Fibroblast of peridontal ligament (primary cell): ENCODE results near the gene ZMIZ1.
A peak's percentile ranks its signal among the peaks of the same experiment; 100 is the strongest.

Experiments used
- DNase-seq: peaks from one replicate; pipeline ENCODE4 v3.0.0-alpha.2; 2010; ENCODE audit errors: extremely low read depth

Gene ZMIZ1

DNA sequence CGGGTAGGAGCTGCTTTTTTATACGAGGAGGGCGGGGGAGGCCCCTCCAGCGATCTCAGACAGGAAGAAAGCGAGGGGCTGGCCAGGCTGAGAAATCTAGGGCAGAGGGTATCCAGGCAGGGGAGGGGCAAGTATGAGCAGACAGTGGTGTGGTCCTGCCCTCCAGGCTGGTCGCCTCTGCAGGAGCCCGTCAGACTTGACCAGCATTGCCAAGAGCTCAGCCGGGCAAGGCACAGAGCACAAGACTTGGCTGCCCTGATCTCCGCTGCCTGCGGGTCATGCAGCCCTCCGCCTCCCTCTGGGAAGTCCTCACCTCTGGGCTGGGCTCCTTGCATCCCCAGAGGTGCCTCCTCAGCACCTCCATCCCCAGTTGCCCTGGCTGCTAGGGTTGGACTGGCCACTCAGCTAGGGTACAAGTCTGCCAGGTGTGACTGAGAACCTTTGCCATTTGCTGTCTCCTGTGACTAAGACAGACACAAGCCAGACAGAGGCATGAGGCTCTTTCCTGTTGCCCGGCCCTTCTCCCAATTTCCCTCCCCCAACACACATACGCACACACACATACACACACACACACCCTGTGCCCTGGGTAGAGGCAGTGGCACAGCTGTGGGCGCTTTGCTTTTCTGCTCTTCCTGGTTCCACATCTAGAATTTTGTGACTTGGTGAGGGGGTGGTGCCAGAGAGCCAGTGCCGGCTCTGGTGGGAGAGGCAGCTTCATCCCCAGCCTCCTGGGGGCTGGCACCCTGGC lies 219.4 kb downstream of the ZMIZ1 start:
- DNase-seq, result no peak

DNA sequence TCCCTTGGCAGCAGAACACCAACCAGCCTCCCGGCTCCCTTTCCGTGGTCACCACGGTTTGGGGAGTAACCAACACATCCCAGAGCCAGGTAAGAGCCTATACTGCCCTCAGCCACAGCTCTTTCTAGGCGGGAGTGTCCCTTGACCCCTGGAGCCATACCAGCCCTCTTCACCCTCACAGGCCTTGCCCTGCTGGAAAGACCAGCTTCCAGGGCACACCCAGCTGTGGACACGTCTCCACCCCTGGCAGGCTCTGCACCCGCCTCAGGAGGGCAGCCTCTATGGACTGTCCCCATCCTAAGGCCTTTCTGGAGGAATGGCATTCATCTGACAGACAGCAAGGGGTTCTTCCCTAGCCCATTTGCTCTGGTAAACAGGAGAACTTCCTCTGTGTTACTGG lies 221.0 kb downstream of the ZMIZ1 start:
- DNase-seq, result no peak

DNA sequence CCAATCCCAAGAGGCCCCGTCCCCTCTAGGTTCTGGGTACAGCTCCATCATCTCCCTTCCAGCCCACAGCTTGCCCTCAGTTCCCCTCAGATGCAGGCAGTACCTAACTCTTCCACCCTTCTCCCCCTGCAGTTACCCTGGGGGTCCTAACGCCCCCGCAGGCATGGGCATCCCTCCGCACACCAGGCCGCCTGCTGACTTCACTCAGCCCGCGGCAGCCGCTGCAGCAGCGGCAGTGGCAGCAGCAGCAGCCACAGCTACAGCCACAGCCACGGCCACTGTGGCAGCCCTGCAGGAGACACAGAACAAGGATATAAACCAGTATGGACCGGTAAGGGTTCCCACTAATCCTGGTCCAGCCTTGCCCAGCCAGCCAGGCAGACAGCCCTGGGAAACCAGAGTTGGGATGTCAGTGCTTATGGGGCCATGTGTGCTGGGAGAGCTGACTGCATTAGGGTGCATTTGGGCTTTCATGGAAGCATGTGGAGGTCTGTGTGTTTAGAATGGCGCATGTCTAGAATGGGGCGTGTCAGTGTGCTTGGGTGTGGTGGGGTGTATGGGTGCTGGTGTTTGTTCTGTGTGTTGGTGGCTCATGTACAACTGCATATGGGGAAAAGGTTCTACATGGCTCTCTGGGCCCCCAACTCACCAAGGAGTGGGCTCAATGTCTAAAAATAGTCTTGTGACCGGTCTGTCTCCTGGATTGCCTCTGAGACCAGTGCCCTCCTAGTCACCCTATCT lies 223.4 kb downstream of the ZMIZ1 start:
- DNase-seq, result no peak

DNA sequence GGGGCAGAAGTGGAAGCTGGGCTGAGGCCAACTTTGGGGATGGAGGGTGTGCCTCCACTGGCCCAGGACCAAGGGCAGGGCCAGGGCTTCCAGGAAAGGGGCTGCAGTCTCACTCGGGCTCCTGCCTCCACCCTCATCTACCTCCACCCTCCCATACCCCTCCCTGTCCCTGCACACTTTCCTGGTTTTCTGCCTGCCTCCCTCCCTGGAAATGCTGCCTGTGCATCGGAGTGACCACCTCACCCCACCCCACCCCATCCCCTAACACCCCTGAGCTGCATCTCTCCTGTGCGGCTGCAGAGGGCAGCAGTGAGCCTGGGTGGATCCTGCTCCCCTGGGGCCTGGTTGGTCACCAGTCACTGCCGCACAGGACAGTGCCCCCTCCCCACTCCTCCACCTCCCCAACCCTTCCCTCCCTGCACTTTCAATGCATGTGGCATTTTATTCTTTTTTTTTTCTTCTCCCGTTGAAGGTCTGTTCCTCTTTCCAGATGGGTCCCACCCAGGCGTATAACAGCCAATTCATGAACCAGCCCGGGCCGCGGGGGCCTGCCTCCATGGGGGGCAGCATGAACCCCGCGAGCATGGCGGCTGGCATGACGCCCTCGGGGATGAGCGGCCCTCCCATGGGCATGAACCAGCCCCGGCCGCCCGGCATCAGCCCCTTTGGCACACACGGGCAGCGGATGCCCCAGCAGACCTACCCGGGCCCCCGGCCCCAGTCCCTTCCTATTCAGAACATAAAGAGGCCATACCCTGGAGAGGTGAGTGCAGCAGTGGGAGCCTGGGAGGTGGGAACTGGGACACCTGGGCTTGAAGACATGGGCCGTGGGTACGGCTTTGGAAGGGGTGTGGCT lies 224.4 kb downstream of the ZMIZ1 start:
- DNase-seq, result no peak

DNA sequence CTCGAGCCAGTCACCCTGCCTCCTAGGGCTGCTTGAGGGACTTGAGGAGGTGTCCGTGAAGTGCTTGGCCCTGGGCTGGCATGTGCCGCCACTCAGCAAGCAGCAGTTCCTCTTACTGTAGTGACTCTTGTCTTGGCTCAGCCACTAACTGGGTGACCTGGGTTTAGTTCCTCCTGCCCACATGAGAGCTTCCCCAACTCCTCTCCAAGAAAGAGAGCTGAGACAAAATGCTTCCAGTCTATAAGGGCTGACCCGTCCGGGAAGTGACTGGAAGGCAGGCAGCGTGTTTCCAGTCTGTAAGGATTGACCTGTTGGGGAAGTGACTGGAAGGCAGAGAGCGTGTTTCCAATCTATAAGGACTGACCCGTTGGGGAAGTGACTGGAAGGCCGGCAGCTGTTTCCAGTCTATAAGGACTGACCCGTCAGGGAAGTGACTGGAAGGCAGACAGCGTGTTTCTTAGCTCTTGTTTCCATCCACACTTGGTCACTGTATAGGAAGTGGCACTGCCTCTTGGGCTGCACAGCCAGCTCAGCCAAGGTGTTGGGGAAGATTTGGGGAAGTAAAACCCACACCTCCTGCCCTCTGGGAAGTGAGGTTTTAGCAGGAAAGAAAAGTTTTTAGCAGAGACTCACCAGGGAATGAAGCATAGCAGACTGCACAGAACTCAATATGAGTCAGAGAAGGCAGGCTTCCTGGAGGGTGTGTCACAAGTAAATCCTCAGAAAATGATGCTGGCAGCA lies 225.2 kb downstream of the ZMIZ1 start:
- peak; percentile 51 for DNase-seq

DNA sequence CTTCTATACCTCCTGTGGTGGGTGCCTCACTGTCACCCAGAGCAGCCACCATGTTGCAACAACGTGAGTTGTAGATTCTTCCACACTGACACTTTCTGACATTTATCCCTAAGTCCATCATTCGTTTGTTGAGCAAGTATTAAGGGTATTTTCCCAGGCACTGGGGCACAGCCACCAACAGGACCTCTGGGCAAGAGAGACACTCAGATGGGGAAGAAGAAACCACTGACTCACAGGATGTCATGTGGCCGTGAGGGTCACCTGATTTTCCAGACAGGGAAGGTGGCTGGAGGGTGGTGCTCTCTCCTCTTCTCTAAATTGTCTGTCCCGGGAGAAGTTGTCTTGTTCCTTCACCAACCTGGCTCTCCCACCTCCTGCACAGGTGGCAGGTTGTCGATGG lies 226.8 kb downstream of the ZMIZ1 start:
- no peak for DNase-seq

DNA sequence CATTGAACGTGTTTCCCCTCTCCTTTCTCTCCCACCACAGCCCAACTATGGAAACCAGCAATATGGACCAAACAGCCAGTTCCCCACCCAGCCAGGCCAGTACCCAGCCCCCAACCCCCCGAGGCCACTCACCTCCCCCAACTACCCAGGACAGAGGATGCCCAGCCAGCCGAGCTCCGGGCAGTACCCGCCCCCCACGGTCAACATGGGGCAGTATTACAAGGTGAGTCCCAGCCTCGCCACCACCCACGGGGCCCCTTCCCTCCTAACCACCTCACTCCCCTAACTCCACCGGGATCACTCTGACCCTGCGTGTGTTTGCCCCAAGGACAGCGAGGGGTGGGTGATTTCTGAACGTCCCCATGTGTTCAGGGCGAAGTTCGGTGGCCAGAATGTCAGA lies 227.7 kb downstream of the ZMIZ1 start:
- no peak for DNase-seq

DNA sequence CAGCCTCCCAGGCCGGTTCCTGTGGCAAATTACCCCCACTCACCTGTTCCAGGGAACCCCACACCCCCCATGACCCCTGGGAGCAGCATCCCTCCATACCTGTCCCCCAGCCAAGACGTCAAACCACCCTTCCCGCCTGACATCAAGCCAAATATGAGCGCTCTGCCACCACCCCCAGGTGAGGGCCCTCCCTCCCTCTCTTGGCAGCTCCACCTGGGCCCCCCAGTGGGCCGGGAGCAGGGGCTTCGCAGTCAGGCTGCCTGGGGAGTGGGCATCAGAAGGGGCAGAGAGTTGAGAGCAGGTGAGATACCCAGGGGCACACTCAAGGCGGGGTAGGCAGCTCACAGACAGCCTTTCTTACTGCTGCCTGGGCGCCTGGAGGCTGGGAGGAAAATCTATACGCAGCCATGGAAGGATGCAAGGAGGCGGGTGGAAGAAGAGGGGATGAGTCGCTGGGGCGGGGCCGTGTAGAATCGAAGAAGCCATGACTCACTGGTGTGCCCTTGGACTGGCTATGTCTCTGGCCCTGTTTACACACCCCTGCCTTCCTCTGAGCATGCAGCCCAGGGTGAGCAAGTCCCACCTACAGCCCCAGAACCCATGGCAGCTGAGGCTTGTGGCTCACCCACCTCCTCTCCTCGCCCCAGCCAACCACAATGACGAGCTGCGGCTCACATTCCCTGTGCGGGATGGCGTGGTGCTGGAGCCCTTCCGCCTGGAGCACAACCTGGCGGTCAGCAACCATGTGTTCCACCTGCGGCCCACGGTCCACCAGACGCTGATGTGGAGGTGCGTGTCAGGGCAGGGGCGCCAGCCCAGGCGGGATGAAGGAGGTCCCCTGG lies 229.9 kb downstream of the ZMIZ1 start:
- DNase-seq, result peak; percentile 92

DNA sequence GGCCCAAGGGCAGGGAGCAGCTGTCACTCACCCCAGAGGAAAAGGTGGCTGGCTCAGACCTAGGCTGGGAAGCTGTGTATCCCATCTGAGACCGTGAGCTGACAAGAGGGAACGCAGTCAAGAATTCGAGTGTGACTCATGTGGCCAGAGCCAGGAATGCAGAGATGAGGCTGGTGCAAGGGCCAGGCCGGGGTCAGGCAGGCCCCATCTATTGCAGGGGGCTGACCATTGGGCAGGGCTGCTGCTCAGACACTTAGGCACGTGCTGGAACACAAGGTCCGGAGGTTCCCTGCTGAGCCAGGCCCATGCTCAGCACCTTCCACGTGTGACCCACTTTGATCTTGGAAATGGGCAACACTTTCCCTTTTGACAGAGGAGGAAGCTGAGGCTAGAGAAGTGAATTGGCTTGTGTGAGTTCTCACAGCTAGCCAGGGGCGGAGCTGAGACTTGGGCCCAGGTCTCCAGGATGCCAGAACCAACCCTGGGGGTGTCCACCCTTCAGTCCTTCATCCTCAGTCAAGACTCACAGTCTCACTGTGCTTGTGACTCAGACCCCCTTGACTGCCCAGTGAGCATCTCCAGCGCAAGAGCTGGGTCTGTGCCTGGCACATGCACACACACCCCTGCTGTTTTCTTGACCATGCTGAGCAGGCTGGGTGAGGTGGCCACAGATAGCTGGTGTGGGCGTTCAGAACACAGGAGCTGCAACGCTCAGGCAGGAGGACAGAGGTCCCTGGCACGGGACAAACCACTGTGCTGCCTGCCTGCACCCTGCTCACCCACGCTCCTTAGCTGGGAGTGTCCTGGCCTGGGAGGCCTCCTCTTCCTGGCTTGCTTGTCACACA lies 230.9 kb downstream of the ZMIZ1 start:
- peak; percentile 79 for DNase-seq

DNA sequence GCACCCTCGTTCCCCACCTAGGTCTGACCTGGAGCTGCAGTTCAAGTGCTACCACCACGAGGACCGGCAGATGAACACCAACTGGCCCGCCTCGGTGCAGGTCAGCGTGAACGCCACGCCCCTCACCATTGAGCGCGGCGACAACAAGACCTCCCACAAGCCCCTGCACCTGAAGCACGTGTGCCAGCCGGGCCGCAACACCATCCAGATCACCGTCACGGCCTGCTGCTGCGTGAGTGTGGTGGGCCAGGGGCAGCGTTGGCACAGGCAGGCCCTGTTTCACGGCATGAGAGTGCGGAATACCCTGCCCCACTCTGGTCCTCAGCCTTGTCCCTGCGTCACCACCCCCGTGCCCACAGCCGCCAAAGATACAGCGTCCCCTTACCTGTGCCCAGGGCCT lies 231.9 kb downstream of the ZMIZ1 start:
- DNase-seq, result no peak

DNA sequence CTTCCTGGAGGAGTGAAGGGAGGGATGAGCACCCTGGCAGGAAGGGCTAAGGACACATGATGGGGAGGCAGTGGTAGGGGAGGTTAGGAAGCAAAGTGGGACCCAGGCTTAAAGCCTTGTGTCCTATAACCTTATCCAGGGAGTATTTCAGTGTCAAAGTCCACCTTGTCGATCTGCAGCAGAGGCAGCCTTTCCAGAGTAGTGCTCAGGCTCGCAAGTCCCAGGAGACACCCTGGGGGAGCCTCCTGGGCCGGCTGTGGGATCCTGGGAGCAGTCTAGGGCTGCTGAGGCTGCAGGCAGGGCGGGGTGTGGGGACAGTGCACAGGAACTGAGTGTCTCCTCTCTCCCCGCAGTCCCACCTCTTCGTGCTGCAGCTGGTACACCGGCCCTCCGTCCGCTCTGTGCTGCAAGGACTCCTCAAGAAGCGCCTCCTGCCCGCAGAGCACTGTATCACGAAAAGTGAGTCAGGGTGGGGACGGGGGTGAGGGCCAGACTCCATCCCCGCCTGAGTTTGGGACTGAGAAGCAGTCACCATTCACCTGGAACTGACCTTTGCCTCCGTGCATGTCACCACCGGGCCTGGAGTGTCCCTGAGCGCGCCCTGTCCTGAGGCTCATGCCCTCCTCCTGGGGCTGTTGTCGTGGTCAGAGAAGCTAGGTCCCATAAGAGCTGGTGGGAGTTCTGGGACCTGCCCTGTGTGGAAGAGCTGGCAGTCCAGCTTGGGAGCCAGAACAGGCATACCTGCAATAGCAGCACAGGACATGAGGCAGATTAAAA lies 233.2 kb downstream of the ZMIZ1 start:
- no peak for DNase-seq

DNA sequence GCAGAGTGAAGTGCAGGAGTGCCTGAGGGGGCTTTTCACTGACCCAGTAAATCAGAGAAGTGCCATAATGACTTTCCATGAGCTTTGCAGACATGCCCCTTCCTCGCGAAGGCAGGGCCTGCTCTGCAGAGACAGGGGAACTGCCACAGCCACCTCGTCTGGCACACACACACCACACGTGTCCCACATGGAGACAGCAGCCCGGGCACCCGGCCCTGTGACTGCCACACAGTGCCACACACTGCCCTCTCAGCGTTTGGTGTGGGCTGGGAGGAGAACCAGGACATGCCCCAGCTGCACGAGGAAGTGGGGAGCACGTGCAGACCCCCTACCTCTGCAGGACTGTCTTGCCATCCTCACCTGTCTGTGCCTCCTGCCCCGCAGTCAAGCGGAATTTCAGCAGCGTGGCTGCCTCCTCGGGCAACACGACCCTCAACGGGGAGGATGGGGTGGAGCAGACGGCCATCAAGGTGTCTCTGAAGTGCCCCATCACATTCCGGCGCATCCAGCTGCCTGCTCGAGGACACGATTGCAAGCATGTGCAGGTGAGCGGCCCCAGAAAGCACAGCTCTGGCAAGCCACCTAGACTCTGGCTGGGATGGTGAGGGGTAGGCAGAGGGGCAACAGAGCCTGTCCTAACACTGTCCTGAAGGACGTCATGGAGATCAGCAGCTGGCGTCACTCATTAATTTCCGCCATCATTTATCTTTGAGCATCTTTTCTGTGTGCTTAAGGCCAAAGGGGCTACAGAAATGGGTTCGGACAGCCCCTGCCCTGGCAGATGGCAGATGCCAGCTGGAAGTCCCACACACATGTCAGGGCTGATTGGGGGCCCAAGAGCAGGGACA lies 235.1 kb downstream of the ZMIZ1 start:
- DNase-seq, result no peak

DNA sequence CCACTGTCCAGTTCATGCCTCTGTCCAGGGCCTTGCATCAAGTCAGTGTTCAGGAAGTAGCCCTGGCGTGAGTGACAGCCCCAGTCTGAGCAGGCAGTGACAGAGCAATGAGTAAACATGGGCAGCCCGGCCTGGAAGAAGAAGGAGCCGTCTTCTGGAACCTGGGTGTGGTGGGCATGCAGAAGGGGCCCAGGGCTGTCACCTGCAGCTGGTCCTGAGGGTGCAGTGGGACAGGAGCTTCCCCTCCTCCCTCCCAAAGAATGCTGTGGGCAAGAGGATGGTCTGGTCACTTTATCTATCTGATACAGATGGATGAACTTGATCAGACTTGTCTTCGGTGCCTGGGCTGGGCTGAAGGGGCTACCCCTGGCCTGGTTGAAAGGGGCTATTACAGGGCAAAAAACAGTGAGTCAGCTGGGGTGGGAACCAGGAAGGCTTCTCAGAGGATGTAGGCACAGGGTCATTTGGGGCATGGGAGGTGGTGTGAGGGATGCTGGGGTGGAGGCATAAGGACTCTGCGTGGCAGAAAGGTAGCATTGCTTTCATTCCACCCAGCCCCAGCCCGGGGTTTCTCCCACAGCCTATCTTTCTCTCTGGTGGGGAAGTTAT lies 235.8 kb downstream of the ZMIZ1 start:
- no peak for DNase-seq

DNA sequence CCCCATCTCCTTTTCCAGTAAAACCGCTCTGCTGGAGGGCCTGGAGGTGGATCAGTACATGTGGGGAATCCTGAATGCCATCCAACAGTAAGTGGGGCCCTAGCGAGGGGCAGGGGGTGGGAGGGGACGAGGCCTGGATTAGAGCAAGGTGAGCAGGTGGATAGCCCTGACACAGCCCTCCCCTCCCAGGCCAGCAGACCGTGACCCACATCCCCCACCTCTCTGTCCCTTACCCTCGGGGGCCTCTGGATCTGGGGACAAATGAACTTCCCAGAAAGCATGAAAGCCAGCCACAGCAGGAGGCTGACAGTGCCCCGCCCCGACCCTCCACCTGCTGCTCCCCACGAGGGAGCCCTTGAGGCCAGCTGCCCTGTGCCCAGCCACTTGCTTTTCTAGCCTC lies 236.7 kb downstream of the ZMIZ1 start:
- no peak for DNase-seq

DNA sequence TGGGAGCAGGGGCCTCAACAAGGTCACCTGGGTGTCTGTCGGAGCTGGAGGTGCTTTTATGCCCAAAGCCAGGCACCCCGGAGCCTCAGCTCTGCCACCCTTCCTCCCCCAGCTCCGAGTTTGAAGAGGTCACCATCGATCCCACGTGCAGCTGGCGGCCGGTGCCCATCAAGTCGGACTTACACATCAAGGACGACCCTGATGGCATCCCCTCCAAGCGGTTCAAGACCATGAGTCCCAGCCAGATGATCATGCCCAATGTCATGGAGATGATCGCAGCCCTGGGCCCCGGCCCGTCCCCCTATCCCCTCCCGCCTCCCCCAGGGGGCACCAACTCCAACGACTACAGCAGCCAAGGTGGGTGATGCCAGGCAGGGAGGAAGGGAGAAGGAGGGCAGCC lies 237.2 kb downstream of the ZMIZ1 start:
- DNase-seq, result no peak

DNA sequence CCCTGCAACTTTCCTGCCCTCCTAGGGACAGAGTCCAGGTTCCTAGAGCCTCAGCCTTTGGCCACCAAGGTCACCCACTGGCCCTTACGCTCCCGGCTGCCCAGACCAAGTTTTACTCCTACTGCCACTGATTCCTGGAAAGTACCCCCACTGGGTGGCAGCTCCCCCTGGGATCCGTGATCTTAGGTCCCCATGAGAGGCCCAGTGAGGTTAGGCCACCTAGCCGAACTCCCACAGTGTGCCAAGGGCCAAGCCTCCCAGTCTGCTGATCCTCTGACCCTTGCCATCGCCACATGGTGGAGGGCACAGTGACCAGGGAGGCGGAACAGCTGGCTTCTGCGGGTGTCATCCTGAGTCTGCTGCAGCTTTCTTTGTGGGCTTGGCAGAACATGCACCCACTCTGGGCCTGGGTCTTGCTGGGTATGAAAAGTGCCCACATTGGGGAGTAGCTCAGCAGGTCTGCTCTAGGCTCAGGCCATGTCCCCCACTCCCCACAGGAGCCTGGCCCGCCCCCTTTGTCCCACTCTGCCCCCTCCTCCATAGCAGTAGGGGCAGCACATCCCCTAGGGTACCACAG lies 238.0 kb downstream of the ZMIZ1 start:
- no peak for DNase-seq

DNA sequence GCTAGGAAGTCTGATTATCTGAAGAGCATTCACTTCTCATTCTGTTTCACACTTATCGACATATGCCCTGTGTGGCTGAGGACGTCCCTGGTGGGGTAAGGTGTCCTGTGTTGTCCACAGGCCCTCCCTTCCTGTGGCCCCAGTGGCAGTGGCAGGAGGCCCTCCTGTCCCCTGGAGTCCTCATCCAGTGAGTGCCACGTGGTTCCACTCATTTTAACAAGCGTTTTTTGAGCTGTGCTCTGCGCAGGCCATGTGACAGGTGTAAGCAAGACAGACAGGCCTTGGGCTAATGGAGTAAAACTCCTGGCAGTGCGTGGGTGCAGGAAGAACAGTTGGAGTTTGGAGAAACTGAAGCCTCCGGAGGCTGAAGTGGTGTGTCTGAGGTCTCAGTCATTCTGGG lies 239.2 kb downstream of the ZMIZ1 start:
- DNase-seq, result no peak
